Measurements from ENCODE around the gene PCDHGA8.
"Not testable (repeated sequence)": the region's sequence is repeated elsewhere in the genome, so short reads cannot be mapped to it uniquely, and the experiment has no call there.

DNA sequence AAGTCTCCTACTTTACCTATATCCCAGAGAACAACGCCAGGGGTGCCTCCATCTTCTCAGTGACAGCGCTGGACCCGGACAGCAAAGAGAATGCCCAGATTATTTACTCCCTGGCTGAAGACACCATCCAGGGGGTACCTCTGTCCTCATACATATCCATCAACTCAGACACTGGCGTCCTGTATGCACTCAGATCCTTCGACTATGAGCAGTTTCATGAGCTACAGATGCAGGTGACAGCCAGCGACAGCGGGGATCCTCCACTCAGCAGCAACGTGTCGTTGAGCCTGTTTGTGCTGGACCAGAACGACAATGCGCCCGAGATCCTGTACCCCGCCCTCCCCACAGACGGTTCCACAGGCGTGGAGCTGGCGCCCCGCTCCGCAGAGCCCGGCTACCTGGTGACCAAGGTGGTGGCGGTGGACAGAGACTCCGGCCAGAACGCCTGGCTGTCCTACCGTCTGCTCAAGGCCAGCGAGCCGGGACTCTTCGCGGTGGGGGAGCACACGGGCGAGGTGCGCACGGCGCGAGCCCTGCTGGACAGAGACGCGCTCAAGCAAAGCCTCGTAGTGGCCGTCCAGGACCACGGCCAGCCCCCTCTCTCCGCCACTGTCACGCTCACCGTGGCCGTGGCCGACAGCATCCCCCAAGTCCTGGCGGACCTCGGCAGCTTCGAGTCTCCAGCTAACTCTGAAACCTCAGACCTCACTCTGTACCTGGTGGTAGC, 22.3 kb downstream of the PCDHGA8 start:
- not testable (repeated sequence) for TF ChIP-seq POLR2A (IDR thresholded peaks at IDR 0.05; ENCODE audit: low read length); GATA1 (IDR thresholded peaks at IDR 0.05; ENCODE audit: low read depth, low read length)

Measured in erythroblast (primary cell).